Measurements from ENCODE around the gene RAVER2.
A peak's percentile ranks its signal among the peaks of the same experiment; 100 is the strongest.
"Not testable (repeated sequence)": the region's sequence is repeated elsewhere in the genome, so short reads cannot be mapped to it uniquely, and the experiment has no call there.

The RAVER2 gene

GRCh38 chr1:64814427-64814826 lies 69.6 kb downstream of the RAVER2 start:
- DNase-seq: no peak

- DNase-seq: not testable (repeated sequence)
Observed at GRCh38 chr1:64817364-64817763, 72.5 kb downstream of the RAVER2 start.

GRCh38 chr1:64820572-64820971 lies 75.7 kb downstream of the RAVER2 start:
- DNase-seq: not testable (repeated sequence)

- no peak for DNase-seq
Observed at GRCh38 chr1:64822621-64823020, 77.7 kb downstream of the RAVER2 start.

- DNase-seq: peak; percentile 71
Observed at GRCh38 chr1:64823691-64824476, 79.0 kb downstream of the RAVER2 start.

- no peak for DNase-seq
Observed at GRCh38 chr1:64826991-64827390, 82.1 kb downstream of the RAVER2 start.

- DNase-seq: no peak
Observed at GRCh38 chr1:64828829-64829228, 84.0 kb downstream of the RAVER2 start.

- DNase-seq: no peak
Observed at GRCh38 chr1:64829411-64830029, 84.6 kb downstream of the RAVER2 start.

GRCh38 chr1:64830030-64830651 lies 85.3 kb downstream of the RAVER2 start:
- no peak for DNase-seq

GRCh38 chr1:64834734-64835133 lies 89.9 kb downstream of the RAVER2 start:
- DNase-seq: no peak

GRCh38 chr1:64836802-64837201 lies 91.9 kb downstream of the RAVER2 start:
- DNase-seq: no peak

- no peak for DNase-seq
Observed at GRCh38 chr1:64838486-64838885, 93.6 kb downstream of the RAVER2 start.

GRCh38 chr1:64839261-64839660 lies 94.4 kb downstream of the RAVER2 start:
- no peak for DNase-seq

GRCh38 chr1:64839732-64840405 lies 95.0 kb downstream of the RAVER2 start:
- DNase-seq: no peak

- no peak for DNase-seq
Observed at GRCh38 chr1:64841330-64842065, 96.6 kb downstream of the RAVER2 start.

- no peak for DNase-seq
Observed at GRCh38 chr1:64842224-64842623, 97.3 kb downstream of the RAVER2 start.

GRCh38 chr1:64843675-64844074 lies 98.8 kb downstream of the RAVER2 start:
- DNase-seq: no peak

- no peak for DNase-seq
Observed at GRCh38 chr1:64844175-64844574, 99.3 kb downstream of the RAVER2 start.

- no peak for DNase-seq
Observed at GRCh38 chr1:64844609-64845008, 99.7 kb downstream of the RAVER2 start.

- DNase-seq: no peak
Observed at GRCh38 chr1:64845831-64846425, 101.1 kb downstream of the RAVER2 start.

- DNase-seq: no peak
Observed at GRCh38 chr1:64846573-64847430, 101.9 kb downstream of the RAVER2 start.
